Colonic mucosa (tissue), 4 donors: ENCODE results near the gene HOXA10. TPM values are rescaled to one million over a fixed set of nuclear protein-coding genes. Genes with fewer than 3 reads are reported as not detected.

Experiments
- DNase-seq: peaks from one replicate; pipeline ENCODE4 v3.0.0-alpha.2; 2020
- H3K27ac ChIP-seq: fragments of 200-600 bp; one replicate; pipeline ENCODE4 v1.8.0; 2021
- H3K27me3 ChIP-seq: fragments of 200-600 bp; one replicate; pipeline ENCODE4 v1.8.0; 2021
- H3K36me3 ChIP-seq: fragments of 200-600 bp; one replicate; pipeline ENCODE4 v1.8.0; 2021
- H3K4me1 ChIP-seq: fragments of 200-600 bp; one replicate; pipeline ENCODE4 v1.8.0; 2021; ENCODE audit warnings: mild to moderate bottlenecking
- H3K4me3 ChIP-seq: fragments of 200-600 bp; one replicate; pipeline ENCODE4 v1.8.0; 2021
- H3K9ac ChIP-seq, 2 donors: one replicate each; pipeline ENCODE4 v1.7.0; 2013; ENCODE audit warnings: control low read depth in 2 of 2, low read depth in 2 of 2, low read length in 2 of 2
- H3K9me3 ChIP-seq: fragments of 200-600 bp; one replicate; pipeline ENCODE4 v1.8.0; 2021
- CTCF ChIP-seq: fragments of 200-600 bp; IDR thresholded peaks from one replicate; pipeline ENCODE4 v1.8.0; 2022; ENCODE audit warnings: antibody characterized with exemption, mild to moderate bottlenecking
- intact Hi-C: fragments of 100-400 bp; cut with DNase I; formaldehyde crosslinking; loops from one replicate; pipeline ENCODE4 v1.14.1; 2022
- total RNA-seq, 2 donors: library from RNA; stranded (reverse); fragmentation: NEBNext Ultra II Directional in 1 of 2; extraction: Animal tissue kit (Norgen Biotek cat#: 25700) in 1 of 2; gene quantifications; one replicate each; pipeline ENCODE4 v1.2.1, GENCODE V29; 2021
- donor health status: healthy.
- donor health status: DM: no; HTN: no; CAD: no.
- donor health status: DM: no; HTN: no; CAD: no.

HOXA10 gene
- total RNA-seq, 2 donors from 2014 or later: 25.4 to 26.0 TPM

- peak overlapping the region; percentile 91 to 98 for H3K9ac ChIP-seq
- peak overlapping the region; percentile 64 for H3K4me3 ChIP-seq
- H3K9me3 ChIP-seq: no peaks in the 10 kb centered on the region
- no peaks in the 10 kb centered on the region for H3K36me3 ChIP-seq
- no peaks in the 10 kb centered on the region for H3K4me1 ChIP-seq
- TF ChIP-seq CTCF: no peak
- H3K27me3 ChIP-seq: peaks cover 7% of the 10 kb centered on the region
- peak overlapping the region; percentile 94 for H3K27ac ChIP-seq
- intact Hi-C loops: loop anchor here (5.0 kb wide), 1 partner anchor 1310 kb away; no protein-coding TSS in a partner anchor
- DNase-seq: no peak
Measured at GRCh38 chr7:27166531-27167505, 7.3 kb downstream of the HOXA10 start.

GRCh38 chr7:27165996-27166530 lies 8.1 kb downstream of the HOXA10 start:
- H3K4me1 ChIP-seq: no peaks in the 10 kb centered on the region
- H3K4me3 ChIP-seq: peak overlapping the region; percentile 64
- peak overlapping the region; percentile 94 for H3K27ac ChIP-seq
- peak overlapping the region; percentile 91 to 98 for H3K9ac ChIP-seq
- H3K27me3 ChIP-seq: peaks cover 7% of the 10 kb centered on the region
- peak; percentile 78 for DNase-seq
- no peaks in the 10 kb centered on the region for H3K9me3 ChIP-seq
- H3K36me3 ChIP-seq: no peaks in the 10 kb centered on the region
- intact Hi-C loops: loop anchor here (5.0 kb wide), 1 partner anchor 1309 kb away; no protein-coding TSS in a partner anchor
- TF ChIP-seq CTCF: no peak

- peak within 1 kb of the TSS; percentile 64 for H3K4me3 ChIP-seq
- peak within 1 kb of the TSS; percentile 94 for H3K27ac ChIP-seq
- H3K27me3 ChIP-seq: peaks cover 7% of the 10 kb centered on the region
- H3K36me3 ChIP-seq: no peaks in the 10 kb centered on the region
- intact Hi-C loops: loop anchor here (5.0 kb wide), 1 partner anchor 1308 kb away; no protein-coding TSS in a partner anchor
- no peak for TF ChIP-seq CTCF
- H3K9me3 ChIP-seq: no peaks in the 10 kb centered on the region
- H3K4me1 ChIP-seq: no peaks in the 10 kb centered on the region
- DNase-seq: peak; percentile 90
- H3K9ac ChIP-seq: peak within 1 kb of the TSS; percentile 91 to 98
Measured at GRCh38 chr7:27165089-27165995, 8.8 kb downstream of the HOXA10 start, which contains the start of gene HOXA9. HOXA9 (minus strand) TSS chr7:27165537; CDS start chr7:27165457, 80 bp downstream.

- Histone ChIP-seq H3K36me3 (no peaks in the 10 kb centered on the region), H3K4me1 (peaks cover 5% of the 10 kb centered on the region), H3K27ac (peak overlapping the region; percentile 94), H3K4me3 (peak overlapping the region; percentile 64), H3K9me3 (no peaks in the 10 kb centered on the region), H3K9ac (peak overlapping the region; percentile 80 to 98), H3K27me3 (peaks cover 7% of the 10 kb centered on the region)
- no peak for DNase-seq
- intact Hi-C loops: loop anchor here (5.0 kb wide), 2 partner anchors 792 to 1307 kb away; no protein-coding TSS in a partner anchor
- TF ChIP-seq CTCF: no peak
Measured at GRCh38 chr7:27164367-27165088, 9.6 kb downstream of the HOXA10 start.
